ENCODE measurements around the gene G6PC2.
A peak's percentile ranks its signal among the peaks of the same experiment; 100 is the strongest.

Gene G6PC2

GRCh38 chr2:168889635-168890005, 11.5 kb upstream of the G6PC2 start:
- TF ChIP-seq TAF1 (IDR thresholded peaks at IDR 0.05; ENCODE audit: borderline replicate concordance, insufficient read depth, low read length) = no peak
- no peak for TF ChIP-seq FOXP2 (optimal IDR thresholded peaks at IDR 0.05; ENCODE audit: borderline replicate concordance, extremely low read depth, extremely low read length, insufficient read depth)
- TF ChIP-seq SIN3A (IDR thresholded peaks at IDR 0.05; ENCODE audit: borderline replicate concordance, insufficient read depth, low read length) = no peak

GRCh38 chr2:168890006-168890782, 10.9 kb upstream of the G6PC2 start, which contains the start of gene SPC25:
TSS of gene SPC25 (minus strand) at chr2:168890430. CDS start at chr2:168889519, 911 bp downstream.
- TF ChIP-seq REST (IDR thresholded peaks at IDR 0.05; ENCODE audit: insufficient read depth in 1 of 2, low read depth in 2 of 2, low read length in 2 of 2) = no peak
- peak; percentile 48; the same call in 1 of the 2 replicates for TF ChIP-seq POLR2AphosphoS5 (IDR thresholded peaks at IDR 0.05; ENCODE audit: low read depth, low read length)

- TF ChIP-seq POLR2AphosphoS5 (IDR thresholded peaks at IDR 0.05; ENCODE audit: low read depth, low read length) (no peak), SIN3A (IDR thresholded peaks at IDR 0.05; ENCODE audit: borderline replicate concordance, insufficient read depth, low read length) (no peak), FOXP2 (optimal IDR thresholded peaks at IDR 0.05; ENCODE audit: borderline replicate concordance, extremely low read depth, extremely low read length, insufficient read depth) (no peak), REST (IDR thresholded peaks at IDR 0.05; ENCODE audit: insufficient read depth in 1 of 2, low read depth in 2 of 2, low read length in 2 of 2) (no peak), TAF1 (IDR thresholded peaks at IDR 0.05; ENCODE audit: borderline replicate concordance, insufficient read depth, low read length) (no peak)
These were observed 8.8 kb upstream of the G6PC2 start for GRCh38 chr2:168892327-168892726.

GRCh38 chr2:168894101-168894500, 7.0 kb upstream of the G6PC2 start:
- TF ChIP-seq POLR2AphosphoS5 (IDR thresholded peaks at IDR 0.05; ENCODE audit: low read depth, low read length) (no peak), FOXP2 (optimal IDR thresholded peaks at IDR 0.05; ENCODE audit: borderline replicate concordance, extremely low read depth, extremely low read length, insufficient read depth) (no peak), REST (IDR thresholded peaks at IDR 0.05; ENCODE audit: insufficient read depth in 1 of 2, low read depth in 2 of 2, low read length in 2 of 2) (no peak), TAF1 (IDR thresholded peaks at IDR 0.05; ENCODE audit: borderline replicate concordance, insufficient read depth, low read length) (no peak), SIN3A (IDR thresholded peaks at IDR 0.05; ENCODE audit: borderline replicate concordance, insufficient read depth, low read length) (no peak)

- no peak for TF ChIP-seq SIN3A (IDR thresholded peaks at IDR 0.05; ENCODE audit: borderline replicate concordance, insufficient read depth, low read length)
- no peak for TF ChIP-seq POLR2AphosphoS5 (IDR thresholded peaks at IDR 0.05; ENCODE audit: low read depth, low read length)
- no peak for TF ChIP-seq REST (IDR thresholded peaks at IDR 0.05; ENCODE audit: insufficient read depth in 1 of 2, low read depth in 2 of 2, low read length in 2 of 2)
- TF ChIP-seq TAF1 (IDR thresholded peaks at IDR 0.05; ENCODE audit: borderline replicate concordance, insufficient read depth, low read length) = no peak
- no peak for TF ChIP-seq FOXP2 (optimal IDR thresholded peaks at IDR 0.05; ENCODE audit: borderline replicate concordance, extremely low read depth, extremely low read length, insufficient read depth)
These were observed 6.4 kb upstream of the G6PC2 start for GRCh38 chr2:168894720-168895119.
